B cell (primary cell): Measurements from ENCODE around the gene ARHGEF3.

Source experiments
- EZH2 ChIP-seq: IDR thresholded peaks from 2 replicates; pipeline ENCODE4 v1.6.1; 2012; ENCODE audit warnings: borderline replicate concordance, low read depth, mild to moderate bottlenecking, moderate library complexity, low read length; ENCODE audit not compliant: insufficient read depth, poor library complexity, severe bottlenecking
- TF ChIP-seq, protein P1 (sequence below): fragments of 200-600 bp; IDR thresholded peaks from one replicate; pipeline ENCODE4 v1.8.0; 2022; ENCODE audit warnings: antibody characterized with exemption, mild to moderate bottlenecking

DNA sequence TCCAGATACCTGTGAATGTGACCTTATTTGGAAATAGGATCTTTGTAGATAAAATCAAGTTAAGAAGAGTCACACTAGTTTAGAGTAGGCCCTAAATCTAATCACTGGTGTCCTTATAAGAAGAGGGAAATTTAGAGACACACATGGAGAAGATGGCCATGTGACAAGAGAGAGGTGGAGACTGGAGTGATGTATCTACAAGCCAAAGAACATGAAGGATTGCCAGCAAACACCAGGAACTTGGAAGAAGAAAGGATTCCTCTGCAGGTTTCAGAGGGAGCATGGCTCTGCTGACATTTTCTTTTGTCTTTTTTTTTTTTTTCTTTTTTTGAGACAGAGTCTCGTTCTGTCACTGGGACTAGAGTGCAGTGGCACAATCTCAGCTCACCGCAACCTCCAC, 20.8 kb downstream of the ARHGEF3 start:
- TF ChIP-seq, protein P1, sequence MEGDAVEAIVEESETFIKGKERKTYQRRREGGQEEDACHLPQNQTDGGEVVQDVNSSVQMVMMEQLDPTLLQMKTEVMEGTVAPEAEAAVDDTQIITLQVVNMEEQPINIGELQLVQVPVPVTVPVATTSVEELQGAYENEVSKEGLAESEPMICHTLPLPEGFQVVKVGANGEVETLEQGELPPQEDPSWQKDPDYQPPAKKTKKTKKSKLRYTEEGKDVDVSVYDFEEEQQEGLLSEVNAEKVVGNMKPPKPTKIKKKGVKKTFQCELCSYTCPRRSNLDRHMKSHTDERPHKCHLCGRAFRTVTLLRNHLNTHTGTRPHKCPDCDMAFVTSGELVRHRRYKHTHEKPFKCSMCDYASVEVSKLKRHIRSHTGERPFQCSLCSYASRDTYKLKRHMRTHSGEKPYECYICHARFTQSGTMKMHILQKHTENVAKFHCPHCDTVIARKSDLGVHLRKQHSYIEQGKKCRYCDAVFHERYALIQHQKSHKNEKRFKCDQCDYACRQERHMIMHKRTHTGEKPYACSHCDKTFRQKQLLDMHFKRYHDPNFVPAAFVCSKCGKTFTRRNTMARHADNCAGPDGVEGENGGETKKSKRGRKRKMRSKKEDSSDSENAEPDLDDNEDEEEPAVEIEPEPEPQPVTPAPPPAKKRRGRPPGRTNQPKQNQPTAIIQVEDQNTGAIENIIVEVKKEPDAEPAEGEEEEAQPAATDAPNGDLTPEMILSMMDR: no peak
- TF ChIP-seq EZH2: no peak
